IPS-18a (cell line): ENCODE results near the gene MYO10.

Source experiments
- H3K27ac ChIP-seq: one replicate; pipeline ENCODE4 v1.5.1; 2013; ENCODE audit warnings: low read length
- H3K27me3 ChIP-seq: one replicate; pipeline ENCODE4 v1.6.1; 2013; ENCODE audit warnings: mild to moderate bottlenecking, low read length; ENCODE audit not compliant: control insufficient read depth, insufficient read depth
- H3K36me3 ChIP-seq: one replicate; pipeline ENCODE4 v1.6.1; 2013; ENCODE audit warnings: low read depth, low read length; ENCODE audit not compliant: control insufficient read depth
- H3K4me1 ChIP-seq: one replicate; pipeline ENCODE4 v1.6.1; 2013; ENCODE audit warnings: low read depth, low read length; ENCODE audit not compliant: control insufficient read depth
- H3K4me3 ChIP-seq: one replicate; pipeline ENCODE4 v1.5.1; 2013; ENCODE audit warnings: low read length
- H3K9ac ChIP-seq: one replicate; pipeline ENCODE4 v1.6.1; 2013; ENCODE audit warnings: mild to moderate bottlenecking, low read length, moderate library complexity
- H3K9me3 ChIP-seq: one replicate; pipeline ENCODE4 v1.6.1; 2013; ENCODE audit warnings: low read depth, low read length; ENCODE audit not compliant: control insufficient read depth

Gene MYO10

GRCh38 chr5:16642867-16643266, 293.2 kb downstream of the MYO10 start:
- no peaks in the 10 kb centered on the region for H3K9me3 ChIP-seq
- H3K9ac ChIP-seq = no peak overlapping the region
- no peaks in the 10 kb centered on the region for H3K4me1 ChIP-seq
- no peaks in the 10 kb centered on the region for H3K36me3 ChIP-seq
- H3K27ac ChIP-seq = no peak overlapping the region
- H3K4me3 ChIP-seq = no peak overlapping the region
- H3K27me3 ChIP-seq = no peaks in the 10 kb centered on the region

DNA sequence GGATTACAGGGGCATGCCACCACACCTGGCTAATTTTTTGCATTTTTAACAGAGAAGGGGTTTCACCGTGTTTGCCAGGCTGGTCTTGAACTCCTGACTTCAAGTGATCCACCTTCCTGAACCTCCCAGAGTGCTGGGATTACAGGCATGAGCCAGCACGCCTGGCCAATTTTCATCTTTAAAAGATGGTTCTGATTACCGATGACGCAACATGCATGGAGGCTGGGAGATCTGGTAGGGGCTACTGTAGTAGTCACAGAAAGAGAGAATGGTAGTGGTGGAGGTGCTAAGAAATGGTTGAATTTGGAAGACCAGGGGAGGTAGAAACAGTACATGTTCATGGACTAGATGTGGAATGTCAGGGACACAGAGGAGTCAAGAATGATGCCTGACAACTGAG, 296.9 kb downstream of the MYO10 start:
- Histone ChIP-seq H3K27ac (no peak overlapping the region), H3K4me3 (no peak overlapping the region), H3K36me3 (no peaks in the 10 kb centered on the region), H3K9ac (no peak overlapping the region), H3K9me3 (no peaks in the 10 kb centered on the region), H3K27me3 (no peaks in the 10 kb centered on the region), H3K4me1 (no peaks in the 10 kb centered on the region)

DNA sequence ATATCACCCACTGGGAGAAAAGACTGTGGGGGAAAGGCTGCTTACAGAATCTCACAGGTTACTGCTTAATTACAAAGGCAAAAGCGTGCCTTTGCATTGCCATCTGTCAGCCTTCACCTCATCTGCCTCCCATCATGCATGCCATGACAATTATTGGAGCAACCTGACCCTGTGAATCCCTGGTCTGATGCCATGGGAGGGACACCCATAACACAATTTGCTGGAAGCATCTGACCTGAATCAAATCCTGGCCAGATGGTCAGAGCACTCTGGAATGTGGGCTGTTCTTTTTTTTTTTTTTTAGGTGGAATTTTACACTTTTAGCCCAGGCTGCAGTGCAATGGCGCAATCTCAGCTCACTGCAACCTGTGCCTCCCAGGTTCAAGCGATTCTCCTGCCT, 307.7 kb downstream of the MYO10 start:
- no peaks in the 10 kb centered on the region for H3K27me3 ChIP-seq

GRCh38 chr5:16626696-16627264, 309.3 kb downstream of the MYO10 start:
- Histone ChIP-seq H3K27ac (no peak overlapping the region), H3K9ac (no peak overlapping the region), H3K4me1 (no peaks in the 10 kb centered on the region), H3K36me3 (no peaks in the 10 kb centered on the region), H3K27me3 (no peaks in the 10 kb centered on the region), H3K9me3 (no peaks in the 10 kb centered on the region), H3K4me3 (no peak overlapping the region)

More for the DNA sequence above, 307.7 kb downstream of the MYO10 start:
- H3K9ac ChIP-seq = no peak overlapping the region
- no peak overlapping the region for H3K27ac ChIP-seq
- H3K9me3 ChIP-seq = no peaks in the 10 kb centered on the region
- H3K4me3 ChIP-seq = no peak overlapping the region
- H3K36me3 ChIP-seq = no peaks in the 10 kb centered on the region
- H3K4me1 ChIP-seq = no peaks in the 10 kb centered on the region

GRCh38 chr5:16625096-16625495, 311.0 kb downstream of the MYO10 start:
- no peak overlapping the region for H3K4me3 ChIP-seq
- no peak overlapping the region for H3K27ac ChIP-seq
- no peaks in the 10 kb centered on the region for H3K27me3 ChIP-seq
- no peaks in the 10 kb centered on the region for H3K36me3 ChIP-seq
- no peak overlapping the region for H3K9ac ChIP-seq
- H3K4me1 ChIP-seq = no peaks in the 10 kb centered on the region
- H3K9me3 ChIP-seq = no peaks in the 10 kb centered on the region

GRCh38 chr5:16619136-16619535, 317.0 kb downstream of the MYO10 start:
- no peak overlapping the region for H3K4me3 ChIP-seq
- peaks cover 40% of the 10 kb centered on the region for H3K27me3 ChIP-seq
- no peak overlapping the region for H3K27ac ChIP-seq
- peaks cover 4% of the 10 kb centered on the region for H3K4me1 ChIP-seq
- no peaks in the 10 kb centered on the region for H3K36me3 ChIP-seq
- H3K9ac ChIP-seq = no peak overlapping the region
- no peaks in the 10 kb centered on the region for H3K9me3 ChIP-seq

DNA sequence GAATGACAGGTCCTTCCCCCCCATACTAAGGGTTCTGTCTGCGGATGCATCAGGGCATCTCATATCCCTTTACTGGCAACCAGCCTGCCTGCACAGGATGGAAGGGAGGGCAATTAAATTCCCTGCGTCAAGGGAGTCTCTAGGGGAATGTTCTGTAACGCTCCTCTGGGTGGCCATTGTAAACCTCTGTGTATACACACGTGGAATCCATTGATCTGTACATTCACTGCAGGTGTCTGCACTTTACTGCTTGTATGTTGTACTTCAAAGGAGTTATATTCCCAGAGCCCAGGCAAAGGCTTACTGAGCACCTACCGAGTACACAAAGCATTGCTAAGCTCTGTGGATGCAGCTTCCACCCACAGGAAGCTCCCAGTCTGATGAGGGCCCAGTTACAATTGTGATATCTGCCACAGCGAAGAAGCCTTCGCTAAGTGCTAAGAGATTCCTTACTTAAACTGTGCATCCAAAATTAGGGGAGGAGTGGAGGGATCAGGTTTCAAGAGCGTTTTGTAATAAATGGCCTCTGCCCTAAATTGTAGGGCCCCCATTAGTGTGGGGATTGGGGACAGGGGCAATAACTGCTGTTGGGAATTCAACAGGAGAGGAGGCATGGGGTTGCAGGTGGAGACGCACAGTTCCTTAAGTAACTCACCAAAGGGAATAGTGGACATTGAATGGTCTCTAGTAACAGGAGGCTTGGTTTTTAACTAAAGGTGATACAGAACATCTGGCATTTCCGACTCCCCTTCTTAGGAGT, 317.8 kb downstream of the MYO10 start:
- H3K4me1 ChIP-seq = peaks cover 4% of the 10 kb centered on the region
- no peak overlapping the region for H3K27ac ChIP-seq
- no peak overlapping the region for H3K9ac ChIP-seq
- H3K4me3 ChIP-seq = no peak overlapping the region
- no peaks in the 10 kb centered on the region for H3K36me3 ChIP-seq
- no peaks in the 10 kb centered on the region for H3K9me3 ChIP-seq
- H3K27me3 ChIP-seq = peaks cover 41% of the 10 kb centered on the region

DNA sequence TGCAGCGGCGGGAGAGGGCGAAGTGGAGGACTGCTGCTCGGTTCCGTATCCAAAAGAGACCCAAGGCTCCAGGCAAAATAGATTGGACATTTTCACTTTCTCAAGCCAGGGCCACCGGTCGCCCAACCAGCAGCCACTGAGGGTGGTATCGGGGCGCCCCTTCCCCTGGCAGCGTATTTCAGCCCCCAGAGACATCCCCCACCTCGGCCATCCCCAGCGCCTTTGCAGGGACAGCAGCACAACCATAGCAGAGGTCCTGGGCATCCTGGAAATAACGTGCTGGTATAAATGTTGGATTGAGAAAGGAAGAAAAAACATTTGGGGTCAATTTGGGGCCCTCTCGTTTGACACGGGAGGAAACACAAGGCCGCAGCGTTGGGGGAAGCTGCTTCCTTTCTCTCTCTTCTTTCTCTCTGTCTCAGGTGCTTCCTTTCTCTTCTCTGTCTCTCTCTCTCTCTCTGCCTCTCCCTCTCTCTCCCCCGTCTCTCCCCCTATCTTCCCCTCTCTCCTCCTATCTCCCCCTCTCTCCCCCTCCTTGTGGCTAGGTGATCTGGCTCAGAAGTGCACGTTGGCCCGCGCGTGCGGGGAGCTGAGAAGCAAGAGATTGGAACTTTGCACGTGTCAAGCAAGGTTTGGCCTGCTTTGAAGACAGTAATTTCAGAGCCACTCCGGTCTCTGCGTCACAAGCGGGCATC, 318.7 kb downstream of the MYO10 start:
- Histone ChIP-seq H3K27me3 (peaks cover 41% of the 10 kb centered on the region), H3K36me3 (no peaks in the 10 kb centered on the region), H3K4me3 (peak overlapping the region; percentile 65), H3K27ac (no peak overlapping the region), H3K9me3 (no peaks in the 10 kb centered on the region), H3K4me1 (peaks cover 4% of the 10 kb centered on the region), H3K9ac (no peak overlapping the region)

DNA sequence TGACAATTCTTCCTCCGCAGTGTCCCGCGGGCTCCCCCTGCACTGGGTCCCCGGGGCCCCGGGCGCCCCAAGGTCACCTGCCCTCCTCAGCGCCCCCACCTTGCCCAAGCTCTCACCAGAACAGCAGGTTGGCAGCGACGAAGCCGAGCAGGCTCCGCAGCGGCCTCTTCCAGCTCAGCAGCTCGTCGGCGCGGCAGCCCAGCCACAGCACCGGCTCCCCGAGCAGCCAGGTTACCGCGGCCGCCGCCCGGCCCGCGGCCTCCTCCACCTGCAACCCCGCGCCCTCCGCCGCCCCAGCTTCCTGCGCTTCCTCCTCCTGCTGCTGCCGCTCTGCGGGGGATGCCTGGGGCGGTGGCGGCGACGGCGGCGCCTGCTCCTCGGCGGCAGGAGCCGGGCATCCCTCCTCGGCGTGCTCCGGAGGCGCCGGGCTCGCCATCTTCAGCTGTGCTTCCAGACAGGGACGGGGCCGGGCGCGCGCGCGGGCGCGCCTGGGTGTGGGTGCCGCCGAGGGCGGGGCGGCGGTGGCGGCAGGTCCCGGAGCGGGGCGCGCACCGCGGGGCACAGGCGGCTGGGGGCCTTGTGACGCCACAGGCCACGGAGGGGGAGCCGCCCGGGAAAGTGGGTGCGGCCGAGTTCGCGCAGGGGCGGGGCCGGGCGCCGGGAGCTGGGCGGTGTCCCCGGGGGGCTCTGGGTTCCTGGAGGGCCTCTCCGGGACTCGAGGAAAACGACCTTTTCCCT, 319.4 kb downstream of the MYO10 start, which contains the start of gene RETREG1:
Gene RETREG1 (minus strand): TSS at position 462 of the 738 bp plus-strand sequence. CDS start 26 bp downstream, at position 436.
- Histone ChIP-seq H3K9ac (no peak within 1 kb of the TSS), H3K4me3 (peak within 1 kb of the TSS; percentile 65), H3K27ac (no peak within 1 kb of the TSS), H3K4me1 (peaks cover 4% of the 10 kb centered on the region), H3K36me3 (no peaks in the 10 kb centered on the region), H3K27me3 (peaks cover 41% of the 10 kb centered on the region), H3K9me3 (no peaks in the 10 kb centered on the region)

- no peak overlapping the region for H3K9ac ChIP-seq
These were observed 320.1 kb downstream of the MYO10 start for GRCh38 chr5:16615741-16616535.

GRCh38 chr5:16612007-16612406, 324.1 kb downstream of the MYO10 start:
- Histone ChIP-seq H3K27me3 (peaks cover 25% of the 10 kb centered on the region), H3K4me3 (no peak overlapping the region), H3K36me3 (no peaks in the 10 kb centered on the region), H3K9ac (no peak overlapping the region), H3K9me3 (no peaks in the 10 kb centered on the region), H3K27ac (no peak overlapping the region), H3K4me1 (no peaks in the 10 kb centered on the region)

More at GRCh38 chr5:16615741-16616535, 320.1 kb downstream of the MYO10 start:
- peak overlapping the region; percentile 65 for H3K4me3 ChIP-seq
- H3K9me3 ChIP-seq = no peaks in the 10 kb centered on the region
- H3K36me3 ChIP-seq = no peaks in the 10 kb centered on the region
- no peak overlapping the region for H3K27ac ChIP-seq
- peaks cover 4% of the 10 kb centered on the region for H3K4me1 ChIP-seq
- peaks cover 41% of the 10 kb centered on the region for H3K27me3 ChIP-seq
